Measurements from ENCODE around the gene GRWD1.

The GRWD1 gene

GRCh38 chr19:48461651-48461981 lies 15.8 kb downstream of the GRWD1 start:
- no peak for DNase-seq

DNA sequence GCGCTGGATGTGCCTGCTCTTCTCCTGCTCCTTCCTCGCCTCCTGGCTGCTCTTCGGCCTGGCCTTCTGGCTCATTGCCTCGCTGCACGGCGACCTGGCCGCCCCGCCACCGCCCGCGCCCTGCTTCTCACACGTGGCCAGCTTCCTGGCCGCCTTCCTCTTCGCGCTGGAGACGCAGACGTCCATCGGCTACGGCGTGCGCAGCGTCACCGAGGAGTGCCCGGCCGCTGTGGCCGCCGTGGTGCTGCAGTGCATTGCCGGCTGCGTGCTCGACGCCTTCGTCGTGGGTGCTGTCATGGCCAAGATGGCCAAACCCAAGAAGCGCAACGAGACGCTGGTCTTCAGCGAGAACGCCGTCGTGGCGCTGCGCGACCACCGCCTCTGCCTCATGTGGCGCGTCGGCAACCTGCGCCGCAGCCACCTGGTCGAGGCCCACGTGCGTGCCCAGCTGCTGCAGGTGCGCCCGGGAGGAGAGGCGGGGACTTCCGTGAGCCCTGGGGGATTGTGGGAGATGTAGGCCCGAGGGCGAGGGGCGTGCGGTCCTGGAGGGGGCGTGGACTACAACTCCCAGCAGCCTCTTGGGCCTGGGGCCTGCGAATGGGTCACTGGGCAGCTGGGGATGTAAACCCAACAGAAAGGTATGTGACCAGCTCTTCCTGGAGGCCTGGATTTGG lies 16.3 kb downstream of the GRWD1 start:
- DNase-seq = no peak

DNA sequence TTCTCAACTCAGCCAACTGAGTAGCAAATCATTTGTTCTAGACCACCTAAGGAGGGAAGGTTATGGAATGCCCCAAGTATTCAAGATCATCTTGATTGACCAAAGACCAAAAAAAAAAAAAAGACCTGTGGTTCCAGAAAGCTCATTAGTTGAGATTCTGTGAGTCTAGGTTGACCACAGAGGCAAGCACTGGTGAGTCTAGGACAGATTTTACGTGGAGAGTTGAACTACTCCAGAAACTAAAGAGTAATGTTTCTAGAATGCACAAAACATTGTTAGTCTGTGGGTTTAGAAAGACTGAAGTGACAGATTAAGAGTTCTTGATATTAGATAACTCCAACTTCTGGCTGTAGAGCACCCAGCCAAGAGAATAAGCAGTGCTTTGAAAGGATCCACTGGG lies 19.4 kb downstream of the GRWD1 start:
- DNase-seq = no peak

DNA sequence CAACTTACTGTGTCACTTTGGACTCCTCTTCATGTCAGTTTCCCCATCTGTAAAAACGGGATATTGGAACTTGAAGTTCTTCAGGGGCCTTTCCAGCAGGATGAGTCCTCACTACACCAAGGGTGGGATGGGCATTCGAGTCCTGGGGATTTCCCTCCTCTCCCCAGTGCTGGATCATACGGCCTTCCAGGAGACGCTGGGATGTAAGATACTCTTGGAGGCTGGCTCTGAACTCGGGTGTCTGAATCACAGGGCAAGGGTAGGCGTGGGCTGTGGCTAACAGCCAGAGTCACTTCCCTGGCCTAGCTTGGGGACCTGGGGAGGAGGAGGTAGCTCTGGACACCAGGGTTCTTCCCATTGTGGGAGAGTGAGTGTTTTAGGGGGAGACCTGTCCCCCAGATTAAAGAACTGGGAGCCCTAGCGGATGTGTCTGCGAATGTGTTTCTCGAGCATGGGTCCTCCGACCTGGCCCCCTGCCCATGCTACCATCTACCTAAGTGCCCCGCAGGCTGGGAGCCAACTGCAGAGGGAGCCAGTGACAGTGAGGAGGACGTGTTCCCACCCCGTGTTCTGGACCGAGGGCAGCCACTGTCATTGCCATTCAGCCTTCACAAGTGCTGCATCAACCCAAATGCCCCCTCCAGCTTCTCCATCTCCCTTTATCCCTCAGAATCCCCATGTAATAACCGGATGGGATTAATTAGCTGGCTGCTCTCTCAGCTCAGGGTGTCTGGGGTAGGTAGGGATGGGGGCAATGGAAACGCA lies 21.0 kb downstream of the GRWD1 start:
- no peak for DNase-seq

- peak; percentile 100 for DNase-seq
These were observed 23.0 kb downstream of the GRWD1 start for GRCh38 chr19:48468772-48469288.

- DNase-seq = peak; percentile 75
These were observed 23.6 kb downstream of the GRWD1 start, which contains the start of gene CYTH2 for GRCh38 chr19:48469289-48469881. Gene CYTH2 (plus strand): TSS chr19:48469369. CDS start chr19:48469508, 139 bp downstream.

DNA sequence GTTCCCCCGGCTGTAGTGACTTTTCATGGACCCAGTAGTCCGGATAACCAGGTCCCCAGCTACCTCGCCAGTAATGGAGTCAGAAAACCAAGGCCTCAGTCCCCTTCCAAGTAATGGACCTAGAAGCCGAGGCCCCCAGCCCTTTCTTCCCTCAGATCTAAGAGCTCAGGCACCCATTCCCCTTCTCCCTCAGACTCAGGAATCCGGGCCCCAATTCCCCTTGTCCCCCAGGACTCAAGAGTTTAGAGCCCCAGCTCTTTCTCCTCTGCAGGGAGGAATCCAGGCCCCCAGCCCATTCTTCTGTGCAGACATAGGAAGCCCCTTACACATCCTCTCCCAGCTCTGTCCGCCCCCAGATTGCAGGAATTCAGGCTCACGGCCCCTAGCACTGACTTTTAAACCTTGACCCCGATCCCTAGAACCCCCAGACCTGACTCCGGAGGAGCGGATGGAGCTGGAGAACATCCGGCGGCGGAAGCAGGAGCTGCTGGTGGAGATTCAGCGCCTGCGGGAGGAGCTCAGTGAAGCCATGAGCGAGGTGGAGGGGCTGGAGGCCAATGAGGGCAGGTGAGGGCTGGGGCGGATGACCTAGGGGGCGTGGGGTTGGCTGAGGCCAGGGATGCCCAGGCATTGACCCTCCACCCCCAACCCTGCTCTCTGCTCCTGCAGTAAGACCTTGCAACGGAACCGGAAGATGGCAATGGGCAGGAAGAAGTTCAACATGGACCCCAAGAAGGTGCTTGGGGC lies 24.3 kb downstream of the GRWD1 start:
- DNase-seq = no peak

DNA sequence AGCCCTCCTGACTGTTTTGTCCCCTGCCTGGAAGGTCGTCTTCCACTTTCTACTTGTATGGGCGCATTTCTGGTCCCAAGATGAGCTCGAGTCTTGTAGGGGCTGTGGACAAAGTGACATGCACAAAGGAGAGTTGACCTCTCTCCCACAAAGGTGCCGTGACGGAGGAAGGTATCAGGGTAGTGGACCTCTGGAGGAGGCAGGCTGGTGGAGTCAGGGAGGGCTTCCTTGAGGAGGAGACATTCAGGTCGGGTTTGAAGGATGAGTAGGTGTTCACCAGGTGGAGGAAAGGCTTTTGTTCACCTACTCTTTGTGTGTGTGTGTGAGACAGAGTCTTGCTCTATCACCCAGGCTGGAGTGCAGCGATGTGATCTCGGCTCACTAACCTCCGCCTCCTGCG lies 25.1 kb downstream of the GRWD1 start:
- DNase-seq = no peak

GRCh38 chr19:48471836-48472235 lies 26.1 kb downstream of the GRWD1 start:
- DNase-seq = no peak

DNA sequence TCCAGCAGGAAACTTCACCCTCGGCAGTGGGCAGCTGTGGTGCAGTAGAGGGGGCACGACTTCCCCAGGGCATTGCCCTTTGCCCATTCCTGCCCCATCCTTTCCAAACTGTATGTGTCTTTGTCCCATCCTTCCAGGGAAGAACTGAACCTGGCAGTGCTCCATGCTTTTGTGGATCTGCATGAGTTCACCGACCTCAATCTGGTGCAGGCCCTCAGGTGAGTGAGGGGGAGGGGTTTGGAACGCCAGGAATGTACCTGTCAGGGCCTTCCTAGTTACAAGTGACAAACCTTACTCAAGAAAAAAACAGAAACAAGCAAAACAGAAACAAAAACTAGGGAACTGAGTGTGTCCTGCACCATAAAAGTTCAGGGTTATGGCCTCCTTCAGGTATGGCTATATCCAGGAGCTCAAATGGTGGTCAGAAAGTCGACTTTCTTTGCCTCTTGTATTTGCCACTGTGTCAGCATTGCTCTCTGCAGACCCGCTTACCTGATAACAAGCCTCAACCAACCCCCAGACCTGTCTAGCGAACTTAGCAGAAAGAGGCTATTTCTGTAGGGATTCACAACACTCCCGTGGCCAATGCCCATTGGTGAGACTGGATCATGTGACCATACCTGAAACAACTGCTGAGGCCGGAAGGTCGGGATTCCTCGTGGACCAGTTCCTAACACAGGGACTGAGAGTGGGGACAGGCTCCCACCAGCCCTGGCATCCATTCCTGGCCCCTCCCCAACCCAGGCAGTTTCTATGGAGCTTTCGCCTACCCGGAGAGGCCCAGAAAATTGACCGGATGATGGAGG lies 27.6 kb downstream of the GRWD1 start:
- DNase-seq = no peak

- DNase-seq = no peak
These were observed 28.4 kb downstream of the GRWD1 start for GRCh38 chr19:48474084-48474592.

- DNase-seq = no peak
These were observed 29.7 kb downstream of the GRWD1 start for GRCh38 chr19:48475369-48476068.

DNA sequence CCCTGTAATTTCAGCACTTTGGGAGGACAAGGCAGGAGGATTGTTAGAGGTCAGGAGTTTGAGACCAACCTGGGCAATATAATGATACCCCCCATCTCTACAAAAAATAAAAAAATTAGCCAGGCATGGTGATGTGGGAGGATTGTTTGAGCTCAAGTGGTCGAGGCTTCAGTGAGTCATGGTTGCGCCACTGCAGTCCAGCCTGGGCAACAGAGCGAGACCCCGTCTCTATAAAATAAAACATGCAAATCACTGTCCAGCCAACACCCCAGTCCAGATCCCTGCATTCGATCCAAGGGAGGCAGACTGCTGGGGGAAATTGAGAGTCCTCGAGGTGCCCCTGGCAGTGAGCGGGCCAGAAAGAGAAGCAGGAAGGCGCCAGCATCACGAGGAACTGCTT lies 30.4 kb downstream of the GRWD1 start:
- no peak for DNase-seq

GRCh38 chr19:48477067-48477685 lies 31.4 kb downstream of the GRWD1 start:
- DNase-seq = no peak

DNA sequence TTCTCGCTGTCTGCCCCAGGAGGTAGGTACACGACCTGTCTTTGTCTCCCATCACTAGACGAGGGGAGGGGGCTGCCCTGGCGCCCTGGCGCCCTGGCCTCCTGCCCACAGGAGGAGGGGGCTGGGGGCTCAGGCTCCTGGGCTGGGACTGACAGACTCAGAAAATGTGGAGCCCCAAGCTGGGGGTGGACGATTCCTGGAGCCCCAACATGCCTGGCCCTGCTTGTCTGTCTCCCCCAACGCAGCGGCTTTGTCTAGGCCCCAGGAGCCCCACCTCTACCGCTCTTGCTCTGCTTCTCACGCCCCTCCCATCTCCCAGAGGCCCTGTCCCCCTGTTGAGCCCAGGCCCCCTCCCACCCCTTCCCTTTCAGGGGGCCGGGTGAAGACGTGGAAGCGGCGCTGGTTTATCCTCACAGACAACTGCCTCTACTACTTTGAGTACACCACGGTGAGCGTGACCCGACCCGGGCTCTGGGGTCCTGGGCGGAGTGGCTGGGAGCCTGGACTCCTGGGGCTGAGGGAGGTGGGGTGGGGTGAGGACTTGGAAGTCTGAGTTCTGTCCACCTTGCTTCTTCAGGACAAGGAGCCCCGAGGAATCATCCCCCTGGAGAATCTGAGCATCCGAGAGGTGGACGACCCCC lies 32.0 kb downstream of the GRWD1 start:
- DNase-seq = no peak

DNA sequence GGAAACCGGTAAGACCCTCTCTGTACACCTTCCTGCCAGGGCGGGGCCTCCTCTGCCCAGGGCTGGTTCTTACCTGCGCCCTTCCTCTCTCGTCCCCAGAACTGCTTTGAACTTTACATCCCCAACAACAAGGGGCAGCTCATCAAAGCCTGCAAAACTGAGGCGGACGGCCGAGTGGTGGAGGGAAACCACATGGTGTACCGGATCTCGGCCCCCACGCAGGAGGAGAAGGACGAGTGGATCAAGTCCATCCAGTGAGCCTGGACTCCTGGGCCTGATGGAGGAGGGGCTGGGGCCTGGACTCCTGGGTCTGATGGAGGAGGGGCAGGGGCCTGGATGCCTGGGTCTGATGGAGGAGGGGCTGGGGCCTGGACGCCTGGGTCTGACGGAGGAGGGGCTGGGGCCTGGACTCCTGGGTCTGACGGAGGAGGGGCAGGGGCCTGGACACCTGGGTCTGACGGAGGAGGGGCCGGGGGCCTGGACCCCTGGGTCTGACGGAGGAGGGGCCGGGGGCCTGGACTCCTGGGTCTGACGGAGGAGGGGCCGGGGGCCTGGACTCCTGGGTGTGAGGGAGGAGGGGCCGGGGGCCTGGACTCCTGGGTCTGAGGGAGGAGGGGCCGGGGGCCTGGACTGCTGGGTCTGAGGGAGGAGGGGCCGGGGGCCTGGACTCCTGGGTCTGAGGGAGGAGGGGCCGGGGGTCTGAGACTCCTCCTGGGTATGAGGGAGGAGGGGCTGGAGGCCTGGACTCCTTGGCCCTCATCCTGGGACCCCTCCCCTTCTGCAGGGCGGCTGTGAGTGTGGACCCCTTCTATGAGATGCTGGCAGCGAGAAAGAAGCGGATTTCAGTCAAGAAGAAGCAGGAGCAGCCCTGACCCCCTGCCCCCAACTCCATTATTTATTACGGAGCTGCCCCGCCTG lies 32.8 kb downstream of the GRWD1 start:
- no peak for DNase-seq

GRCh38 chr19:48479686-48480085 lies 33.9 kb downstream of the GRWD1 start:
- no peak for DNase-seq

DNA sequence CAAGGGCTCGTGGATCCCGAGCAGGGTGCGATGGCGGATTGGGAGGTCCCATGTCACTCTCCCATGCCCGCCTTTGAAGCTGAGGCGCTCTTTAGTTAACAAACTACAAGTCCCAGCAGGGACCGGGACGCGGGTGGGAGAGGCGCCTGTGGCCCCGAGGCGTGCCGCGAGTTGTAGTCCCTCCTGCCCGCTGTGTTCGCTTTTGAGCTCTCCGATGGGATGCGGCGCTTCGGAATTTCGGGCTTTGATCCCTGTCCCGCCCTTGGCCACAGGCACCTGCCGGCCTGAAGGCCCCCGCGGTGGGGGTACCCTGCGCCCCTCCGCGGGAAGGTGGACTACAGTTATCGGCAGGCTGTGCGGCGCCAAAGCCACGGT lies 34.4 kb downstream of the GRWD1 start:
- peak; percentile 36 for DNase-seq

Data from activated naive CD4-positive, alpha-beta T cell treated with Interleukin-2 at 50 U/mL for 16 hours (primary cell).